PC-9 (cell line): ENCODE data around the gene SORBS2.

Experiments
- CTCF ChIP-seq: fragments of 200-600 bp; sonication (generic); conservative IDR thresholded peaks from 2 replicates; pipeline ENCODE4 v1.6.1; 2017; ENCODE audit warnings: mixed run types, antibody characterized with exemption, mild to moderate bottlenecking, moderate library complexity
- EZH2 ChIP-seq: fragments of 200-600 bp; sonication (generic); IDR thresholded peaks from 2 replicates; pipeline ENCODE4 v1.8.0; 2017; ENCODE audit warnings: antibody characterized with exemption, low read depth

- TF ChIP-seq CTCF = no peak
- TF ChIP-seq EZH2 = no peak
Observed at GRCh38 chr4:185820146-185821028, 8.4 kb upstream of the SORBS2 start.
